Measurements from ENCODE around the gene ARHGEF11.

DNA sequence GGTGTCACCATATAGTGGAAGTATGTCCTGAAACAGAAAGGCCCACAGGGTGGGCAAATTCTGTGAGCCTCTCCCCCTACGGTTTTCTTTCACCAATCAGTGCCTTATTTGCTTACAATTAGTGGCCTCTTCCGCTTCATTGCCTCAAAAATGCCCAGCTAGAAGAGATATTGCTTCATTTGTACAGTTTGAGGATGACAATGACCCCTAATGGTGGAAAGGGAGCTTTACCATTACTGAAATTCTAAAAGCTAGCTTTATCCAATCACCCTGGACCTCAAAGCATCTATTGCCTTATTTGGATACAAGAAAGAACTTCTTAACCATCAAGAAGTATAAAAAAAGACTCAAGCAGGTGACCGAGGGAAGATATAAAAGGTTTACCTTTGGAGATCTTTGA is 75.5 kb downstream of the ARHGEF11 start:
- TF ChIP-seq, protein P1, sequence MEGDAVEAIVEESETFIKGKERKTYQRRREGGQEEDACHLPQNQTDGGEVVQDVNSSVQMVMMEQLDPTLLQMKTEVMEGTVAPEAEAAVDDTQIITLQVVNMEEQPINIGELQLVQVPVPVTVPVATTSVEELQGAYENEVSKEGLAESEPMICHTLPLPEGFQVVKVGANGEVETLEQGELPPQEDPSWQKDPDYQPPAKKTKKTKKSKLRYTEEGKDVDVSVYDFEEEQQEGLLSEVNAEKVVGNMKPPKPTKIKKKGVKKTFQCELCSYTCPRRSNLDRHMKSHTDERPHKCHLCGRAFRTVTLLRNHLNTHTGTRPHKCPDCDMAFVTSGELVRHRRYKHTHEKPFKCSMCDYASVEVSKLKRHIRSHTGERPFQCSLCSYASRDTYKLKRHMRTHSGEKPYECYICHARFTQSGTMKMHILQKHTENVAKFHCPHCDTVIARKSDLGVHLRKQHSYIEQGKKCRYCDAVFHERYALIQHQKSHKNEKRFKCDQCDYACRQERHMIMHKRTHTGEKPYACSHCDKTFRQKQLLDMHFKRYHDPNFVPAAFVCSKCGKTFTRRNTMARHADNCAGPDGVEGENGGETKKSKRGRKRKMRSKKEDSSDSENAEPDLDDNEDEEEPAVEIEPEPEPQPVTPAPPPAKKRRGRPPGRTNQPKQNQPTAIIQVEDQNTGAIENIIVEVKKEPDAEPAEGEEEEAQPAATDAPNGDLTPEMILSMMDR (conservative IDR thresholded peaks at IDR 0.05; ENCODE audit: low read length) = peak; percentile 67
- TF ChIP-seq EZH2phosphoT487 (IDR thresholded peaks at IDR 0.05; ENCODE audit: borderline replicate concordance) = no peak
